ENCODE results near the gene ATP6V1B1.

DNA sequence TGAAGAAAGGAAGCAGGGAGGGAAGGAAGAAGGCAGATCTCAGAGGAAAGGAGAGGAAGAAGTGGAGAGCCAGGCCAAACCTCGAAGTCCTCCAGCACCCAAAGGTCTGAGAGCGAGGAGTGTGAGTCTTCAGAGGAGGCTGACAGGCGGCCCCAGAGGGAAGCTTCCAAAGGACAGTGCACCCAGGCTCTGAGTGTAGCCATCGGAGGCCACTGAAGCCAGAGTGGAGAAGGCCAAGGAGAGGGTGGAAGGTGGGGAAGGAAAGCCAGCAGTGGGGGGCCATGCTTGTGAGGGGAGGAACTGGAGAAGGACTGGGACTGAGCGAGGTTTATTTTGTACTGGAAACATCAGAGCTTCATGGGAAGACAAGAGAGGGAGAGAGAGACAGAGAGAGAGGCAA, 6.0 kb downstream of the ATP6V1B1 start:
- TF ChIP-seq POLR2AphosphoS5 (IDR thresholded peaks at IDR 0.05; ENCODE audit: low read depth, low read length) (no peak), POLR2A (IDR thresholded peaks at IDR 0.05; ENCODE audit: low read depth, low read length) (no peak)

Measured in GM12892 (cell line).